HG02840 (cell line): ENCODE measurements around the gene CDC45.
A peak's percentile ranks its signal among the peaks of the same experiment; 100 is the strongest.
"Not testable (repeated sequence)": the region's sequence is repeated elsewhere in the genome, so short reads cannot be mapped to it uniquely, and the experiment has no call there.

Source experiments
- ATAC-seq: cut with Tn5 transposase; IDR thresholded peaks from one replicate; pipeline ENCODE4 v1.9.1; 2021; ENCODE audit warnings: mild to moderate bottlenecking, moderate library complexity, moderate number of reproducible peaks; ENCODE audit not compliant: unreplicated experiment, low FRiP score

CDC45 gene

GRCh38 chr22:19479355-19480172, at the start of gene CDC45:
Gene CDC45, plus strand, starts transcription at chr22:19479920. Its CDS starts 49 bp downstream, at chr22:19479969.
- peak; percentile 84 for ATAC-seq

- ATAC-seq = no peak
Measured at GRCh38 chr22:19429950-19430889, 49.5 kb upstream of the CDC45 start.

- ATAC-seq = peak; percentile 11
Measured at GRCh38 chr22:19430890-19431541, 48.7 kb upstream of the CDC45 start.

- ATAC-seq = peak; percentile 55
Measured at GRCh38 chr22:19431649-19432132, 48.0 kb upstream of the CDC45 start, which contains the start of gene HIRA. Gene HIRA, minus strand, starts transcription at chr22:19431733. Its CDS starts 257 bp downstream, at chr22:19431476.

GRCh38 chr22:19432133-19432851, 47.4 kb upstream of the CDC45 start, which contains the start of gene MRPL40:
Gene MRPL40, plus strand, starts transcription at chr22:19432545. Its CDS starts 10 bp downstream, at chr22:19432555.
- ATAC-seq = peak; percentile 79

GRCh38 chr22:19434401-19434800, 45.3 kb upstream of the CDC45 start:
- no peak for ATAC-seq

GRCh38 chr22:19434829-19435580, 44.7 kb upstream of the CDC45 start:
- no peak for ATAC-seq

GRCh38 chr22:19436444-19437161, 43.1 kb upstream of the CDC45 start:
- ATAC-seq = not testable (repeated sequence)

GRCh38 chr22:19438298-19438697, 41.4 kb upstream of the CDC45 start:
- ATAC-seq = no peak

GRCh38 chr22:19440411-19441195, 39.1 kb upstream of the CDC45 start:
- ATAC-seq = no peak

- no peak for ATAC-seq
Measured at GRCh38 chr22:19442166-19442565, 37.6 kb upstream of the CDC45 start.

- ATAC-seq = no peak
Measured at GRCh38 chr22:19443544-19444211, 36.0 kb upstream of the CDC45 start.

- ATAC-seq = not testable (repeated sequence)
Measured at GRCh38 chr22:19445279-19445982, 34.3 kb upstream of the CDC45 start.

- ATAC-seq = peak; percentile 5
Measured at GRCh38 chr22:19446603-19447329, 33.0 kb upstream of the CDC45 start.

- peak; percentile 82 for ATAC-seq
Measured at GRCh38 chr22:19447330-19448075, 32.2 kb upstream of the CDC45 start, which contains the start of gene C22orf39. Gene C22orf39, minus strand, starts transcription at chr22:19447711. Its CDS starts 23 bp downstream, at chr22:19447688.
